ENCODE measurements around the gene HK3. TPM values are rescaled to one million over a fixed set of nuclear protein-coding genes. Genes with fewer than 3 reads are reported as not detected.
"Not testable (repeated sequence)": the region's sequence is repeated elsewhere in the genome, so short reads cannot be mapped to it uniquely, and the experiment has no call there.

HK3 gene
- total RNA-seq, 2 experiments from 2014 or later, result 0.33 TPM; not detected in 1

DNA sequence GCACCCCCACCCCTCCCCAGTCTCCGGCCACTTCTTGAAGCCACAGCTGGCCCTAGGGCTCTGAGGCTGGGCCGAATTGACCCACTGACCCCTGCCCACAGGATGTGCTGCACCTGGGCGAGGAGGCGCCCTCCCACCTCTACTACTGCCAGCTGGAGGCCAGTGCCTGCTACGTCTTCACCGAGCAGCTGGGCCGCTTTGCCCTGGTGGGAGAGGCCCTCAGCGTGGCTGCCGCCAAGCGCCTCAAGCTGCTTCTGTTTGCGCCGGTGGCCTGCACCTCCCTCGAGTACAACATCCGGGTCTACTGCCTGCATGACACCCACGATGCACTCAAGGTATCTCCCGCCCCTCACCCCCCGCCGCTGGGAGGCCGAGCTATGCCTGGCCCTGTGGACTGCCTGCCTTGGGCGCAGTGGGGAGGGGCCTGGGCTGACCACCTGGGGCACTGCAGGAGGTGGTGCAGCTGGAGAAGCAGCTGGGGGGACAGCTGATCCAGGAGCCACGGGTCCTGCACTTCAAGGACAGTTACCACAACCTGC, 21.3 kb downstream of the HK3 start:
- ChIA-PET POLR2A (no interaction called here), CTCF (no interaction called here)
- H3K27ac Mint-ChIP-seq, result no peak overlapping the region
- H3K36me3 Mint-ChIP-seq (ENCODE audit: low read depth), result no peaks in the 10 kb centered on the region
- peaks cover 16% of the 10 kb centered on the region for H3K27me3 Mint-ChIP-seq
- no peak for DNase-seq
- peaks cover 4% of the 10 kb centered on the region for H3K9me3 Mint-ChIP-seq
- no peaks in the 10 kb centered on the region for H3K4me1 Mint-ChIP-seq
- no peak overlapping the region for H3K4me3 Mint-ChIP-seq

DNA sequence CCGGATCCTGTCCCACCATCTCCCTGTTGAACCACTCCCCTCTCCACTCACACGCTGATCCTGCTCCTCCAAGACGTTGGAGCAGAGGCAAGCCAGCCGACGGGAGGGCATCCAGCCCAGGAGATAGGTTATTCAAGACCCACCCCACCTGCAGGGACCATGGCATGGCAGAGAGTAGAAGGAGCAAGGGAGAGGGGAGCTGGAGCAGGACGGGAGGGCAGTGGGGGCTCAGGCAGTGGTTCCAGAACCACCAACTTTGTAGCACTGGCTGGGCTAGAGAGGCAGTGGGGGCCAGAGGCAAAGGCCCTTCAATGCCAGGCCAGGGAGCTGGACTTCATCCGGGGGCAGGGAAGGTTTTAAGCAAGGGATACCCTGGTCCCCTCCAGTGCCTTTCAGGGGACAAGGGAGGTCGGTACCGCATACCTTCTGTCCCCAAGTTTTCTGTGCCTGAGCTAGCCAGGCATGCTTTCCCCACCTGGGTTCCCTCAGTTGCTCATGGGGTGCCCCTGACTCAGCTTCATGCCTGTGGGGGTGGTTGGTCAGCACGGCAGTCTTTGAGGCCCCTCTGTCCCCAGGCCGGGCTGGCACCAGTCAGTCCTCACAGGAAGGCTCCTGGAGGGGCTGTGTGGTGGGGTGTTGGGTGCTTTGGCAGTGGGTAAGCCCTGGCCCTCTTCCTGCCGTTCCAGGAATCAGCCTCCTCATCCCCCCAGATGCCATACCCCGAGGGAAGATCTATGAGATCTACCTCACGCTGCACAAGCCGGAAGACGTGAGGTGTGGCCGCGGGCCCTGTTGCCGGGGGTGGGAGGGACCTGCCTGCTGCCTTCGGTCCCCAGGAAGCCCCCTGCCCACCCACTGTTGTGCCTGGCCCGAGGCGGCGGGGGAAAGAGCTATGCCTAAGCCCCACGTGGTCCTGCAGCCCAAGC, 22.4 kb downstream of the HK3 start:
- no peak overlapping the region for H3K27ac Mint-ChIP-seq
- no peak overlapping the region for H3K4me3 Mint-ChIP-seq
- H3K27me3 Mint-ChIP-seq, result peaks cover 16% of the 10 kb centered on the region
- ChIA-PET POLR2A (no interaction called here), CTCF (no interaction called here)
- H3K9me3 Mint-ChIP-seq, result peaks cover 4% of the 10 kb centered on the region
- no peaks in the 10 kb centered on the region for H3K4me1 Mint-ChIP-seq
- no peaks in the 10 kb centered on the region for H3K36me3 Mint-ChIP-seq (ENCODE audit: low read depth)
- no peak for DNase-seq

DNA sequence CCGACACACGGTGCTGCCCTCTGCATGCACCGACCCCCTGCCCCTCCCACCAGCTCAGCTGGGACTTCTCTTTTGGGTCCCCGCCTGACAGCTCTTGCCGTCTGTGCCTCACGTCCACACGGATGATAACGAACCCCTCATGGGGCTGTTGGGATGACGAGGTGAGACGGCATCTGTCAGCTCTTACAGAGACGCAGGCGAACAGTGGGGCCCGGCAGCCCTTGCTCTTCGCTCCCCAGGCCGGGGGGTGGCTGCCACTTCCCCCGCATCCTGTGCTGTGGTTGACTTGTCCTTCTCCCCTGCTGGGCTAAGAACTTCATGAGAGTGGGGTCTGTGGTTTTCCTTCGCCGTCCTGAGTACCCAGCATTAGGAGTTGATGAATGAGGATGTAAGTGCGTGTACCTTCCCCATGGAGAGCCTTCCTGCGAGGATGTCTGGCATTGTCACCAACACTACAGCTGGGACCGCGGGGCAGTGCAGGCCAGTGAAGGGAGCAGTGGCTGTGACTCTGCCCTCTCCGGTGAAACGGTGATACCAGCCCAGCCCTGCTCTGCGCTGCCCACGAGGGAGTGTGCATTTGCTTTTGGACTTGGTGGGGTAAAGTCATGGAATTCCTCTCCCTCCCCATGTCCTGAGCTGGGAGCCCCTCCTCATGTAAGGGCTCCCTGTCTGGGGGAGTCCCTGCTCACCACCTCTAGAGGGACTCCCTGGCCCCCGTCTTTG, 23.2 kb downstream of the HK3 start:
- CTCF ChIA-PET, result interaction anchor here (0.6 kb wide), 1 partner anchor 216 kb away, joined by 4 read pairs; no protein-coding TSS in a partner anchor
- Mint-ChIP-seq H3K27me3 (peaks cover 16% of the 10 kb centered on the region), H3K9me3 (peaks cover 4% of the 10 kb centered on the region)

DNA sequence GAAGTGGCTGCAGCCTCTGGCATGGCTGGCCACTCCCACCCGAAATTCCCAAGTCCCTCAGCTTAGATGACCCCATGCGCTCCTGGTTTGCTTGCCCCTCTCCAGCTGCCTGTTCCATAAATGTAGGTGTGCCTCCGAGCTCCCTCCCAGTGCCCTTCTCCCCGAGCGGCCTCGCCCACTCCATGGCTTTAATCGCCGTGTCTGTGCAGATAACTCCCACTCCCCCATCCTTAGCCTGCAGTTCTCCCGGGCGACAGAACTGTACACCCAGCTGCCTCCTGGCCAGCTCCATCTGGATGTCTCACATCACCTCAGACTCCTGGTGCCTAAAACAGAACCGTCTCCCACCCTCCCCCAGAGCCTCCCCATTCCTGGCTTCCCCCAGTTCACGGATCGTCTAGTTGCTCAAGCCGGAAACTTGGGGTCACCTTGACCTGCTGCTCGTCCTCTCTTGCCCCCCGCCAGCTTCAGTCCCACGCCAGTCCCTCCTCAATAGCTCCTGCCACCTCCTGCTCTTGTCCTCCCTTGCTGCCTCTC, 24.1 kb downstream of the HK3 start:
- no peak for DNase-seq
- ChIA-PET POLR2A (no interaction called here), CTCF (no interaction called here)
- H3K4me3 Mint-ChIP-seq, result no peak overlapping the region
- H3K27ac Mint-ChIP-seq, result no peak overlapping the region
- peaks cover 8% of the 10 kb centered on the region for H3K9me3 Mint-ChIP-seq
- H3K27me3 Mint-ChIP-seq, result peaks cover 16% of the 10 kb centered on the region
- no peaks in the 10 kb centered on the region for H3K4me1 Mint-ChIP-seq
- peaks cover 2% of the 10 kb centered on the region for H3K36me3 Mint-ChIP-seq (ENCODE audit: low read depth)

More for the DNA sequence above, 23.2 kb downstream of the HK3 start:
- no peak overlapping the region for H3K27ac Mint-ChIP-seq
- no peak overlapping the region for H3K4me3 Mint-ChIP-seq
- no peaks in the 10 kb centered on the region for H3K36me3 Mint-ChIP-seq (ENCODE audit: low read depth)
- POLR2A ChIA-PET, result no interaction called here
- DNase-seq, result no peak
- no peaks in the 10 kb centered on the region for H3K4me1 Mint-ChIP-seq

DNA sequence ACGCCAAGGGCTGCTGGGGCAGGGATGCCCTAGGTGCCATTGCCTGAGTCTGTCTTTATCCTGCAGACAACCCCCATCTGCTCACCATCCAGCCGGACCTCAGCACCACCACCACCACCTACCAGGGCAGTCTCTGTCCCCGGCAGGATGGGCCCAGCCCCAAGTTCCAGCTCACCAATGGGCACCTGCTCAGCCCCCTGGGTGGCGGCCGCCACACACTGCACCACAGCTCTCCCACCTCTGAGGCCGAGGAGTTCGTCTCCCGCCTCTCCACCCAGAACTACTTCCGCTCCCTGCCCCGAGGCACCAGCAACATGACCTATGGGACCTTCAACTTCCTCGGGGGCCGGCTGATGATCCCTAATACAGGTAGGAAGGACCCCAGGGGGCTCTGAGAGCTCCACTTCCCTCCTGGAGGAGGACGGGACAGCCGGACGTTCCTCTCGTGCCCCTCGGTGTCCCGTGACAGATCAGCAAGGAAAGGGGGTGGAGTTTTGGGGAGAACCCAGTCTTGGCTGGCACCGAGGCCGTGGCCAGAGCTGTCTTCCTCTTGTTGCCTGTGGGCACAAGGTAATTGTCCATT, 24.9 kb downstream of the HK3 start:
- peaks cover 8% of the 10 kb centered on the region for H3K9me3 Mint-ChIP-seq
- no peak overlapping the region for H3K4me3 Mint-ChIP-seq
- DNase-seq, result no peak
- POLR2A ChIA-PET, result no interaction called here
- H3K36me3 Mint-ChIP-seq (ENCODE audit: low read depth), result peaks cover 2% of the 10 kb centered on the region
- no peak overlapping the region for H3K27ac Mint-ChIP-seq
- CTCF ChIA-PET, result no interaction called here
- H3K4me1 Mint-ChIP-seq, result no peaks in the 10 kb centered on the region
- H3K27me3 Mint-ChIP-seq, result peaks cover 16% of the 10 kb centered on the region

DNA sequence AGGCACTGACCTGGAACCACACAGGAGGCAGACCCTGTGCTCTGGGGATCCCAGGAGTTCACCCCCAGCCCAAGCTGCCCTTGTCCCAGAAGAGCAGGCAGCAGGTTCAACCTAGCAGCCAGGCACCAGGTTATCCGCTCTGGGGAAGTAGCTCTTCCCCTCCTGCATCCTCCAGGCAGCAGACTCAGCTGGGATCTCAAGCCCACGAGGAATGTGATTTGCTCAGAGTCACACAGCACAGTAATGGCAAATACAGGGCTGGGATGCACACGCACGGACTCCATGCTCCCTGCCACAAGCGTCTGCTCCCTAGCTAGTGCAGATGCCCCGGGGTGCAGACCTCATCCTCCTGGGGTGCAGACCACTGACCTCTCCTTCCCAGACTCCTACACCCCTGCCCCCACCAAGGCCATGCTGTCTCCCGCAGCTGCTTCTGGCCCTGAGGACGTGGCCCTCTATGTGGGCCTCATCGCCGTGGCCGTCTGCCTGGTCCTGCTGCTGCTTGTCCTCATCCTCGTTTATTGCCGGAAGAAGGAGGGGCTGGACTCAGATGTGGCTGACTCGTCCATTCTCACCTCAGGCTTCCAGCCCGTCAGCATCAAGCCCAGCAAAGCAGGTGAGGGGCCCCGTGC, 25.5 kb downstream of the HK3 start:
- DNase-seq, result no peak
- peaks cover 16% of the 10 kb centered on the region for H3K27me3 Mint-ChIP-seq
- H3K4me3 Mint-ChIP-seq, result no peak overlapping the region
- peaks cover 8% of the 10 kb centered on the region for H3K9me3 Mint-ChIP-seq
- H3K4me1 Mint-ChIP-seq, result no peaks in the 10 kb centered on the region
- ChIA-PET POLR2A (no interaction called here), CTCF (no interaction called here)
- H3K27ac Mint-ChIP-seq, result peak overlapping the region; percentile 37
- H3K36me3 Mint-ChIP-seq (ENCODE audit: low read depth), result peaks cover 2% of the 10 kb centered on the region

DNA sequence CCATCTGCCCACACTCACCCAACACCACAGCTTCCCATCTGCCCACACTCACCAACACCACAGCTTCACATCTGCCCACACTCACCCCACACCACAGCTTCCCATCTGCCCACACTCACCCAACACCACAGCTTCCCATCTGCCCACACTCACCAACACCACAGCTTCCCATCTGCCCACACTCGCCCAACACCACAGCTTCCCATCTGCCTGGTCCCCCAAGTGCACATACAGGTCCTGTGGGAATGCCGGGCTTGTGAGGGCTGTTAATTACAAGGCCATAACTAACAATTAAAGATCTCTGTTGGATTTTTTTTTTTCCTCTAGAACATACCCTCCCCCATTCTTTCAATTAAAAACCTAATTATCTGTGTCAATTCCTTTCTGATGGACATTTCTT, 26.1 kb downstream of the HK3 start:
- Mint-ChIP-seq H3K27me3 (peaks cover 16% of the 10 kb centered on the region), H3K27ac (peak overlapping the region; percentile 37)
- H3K9me3 Mint-ChIP-seq; CTCF ChIA-PET; H3K36me3 Mint-ChIP-seq (ENCODE audit: low read depth); POLR2A ChIA-PET; DNase-seq; H3K4me3 Mint-ChIP-seq; H3K4me1 Mint-ChIP-seq: not testable (repeated sequence)

DNA sequence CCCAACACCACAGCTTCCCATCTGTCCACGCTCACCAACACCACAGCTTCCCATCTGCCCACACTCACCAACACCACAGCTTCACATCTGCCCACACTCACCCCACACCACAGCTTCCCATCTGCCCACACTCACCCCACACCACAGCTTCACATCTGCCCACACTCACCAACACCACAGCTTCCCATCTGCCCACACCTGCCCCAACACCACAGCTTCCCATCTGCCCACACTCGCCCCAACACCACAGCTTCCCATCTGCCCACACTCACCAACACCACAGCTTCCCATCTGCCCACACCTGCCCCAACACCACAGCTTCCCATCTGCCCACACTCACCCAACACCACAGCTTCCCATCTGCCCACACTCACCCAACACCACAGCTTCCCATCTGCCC, 26.6 kb downstream of the HK3 start:
- CTCF ChIA-PET; POLR2A ChIA-PET; H3K9me3 Mint-ChIP-seq; DNase-seq; H3K4me1 Mint-ChIP-seq; H3K4me3 Mint-ChIP-seq; H3K36me3 Mint-ChIP-seq (ENCODE audit: low read depth); H3K27ac Mint-ChIP-seq: not testable (repeated sequence)
- H3K27me3 Mint-ChIP-seq, result peaks cover 17% of the 10 kb centered on the region

DNA sequence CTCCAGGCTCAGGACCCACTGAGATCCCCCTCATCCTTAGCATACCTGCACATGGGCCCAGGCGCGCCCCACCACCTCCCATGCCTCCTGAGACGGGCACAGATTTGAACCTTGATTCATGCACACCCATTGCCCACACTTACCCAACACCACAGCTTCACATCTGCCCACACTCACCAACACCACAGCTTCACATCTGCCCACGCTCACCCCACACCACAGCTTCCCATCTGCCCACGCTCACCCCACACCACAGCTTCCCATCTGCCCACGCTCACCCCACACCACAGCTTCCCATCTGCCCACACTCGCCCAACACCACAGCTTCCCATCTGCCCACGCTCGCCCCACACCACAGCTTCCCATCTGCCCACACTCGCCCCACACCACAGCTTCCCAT, 28.5 kb downstream of the HK3 start:
- peaks cover 23% of the 10 kb centered on the region for H3K27me3 Mint-ChIP-seq
- H3K4me1 Mint-ChIP-seq; CTCF ChIA-PET; H3K9me3 Mint-ChIP-seq; H3K27ac Mint-ChIP-seq; H3K36me3 Mint-ChIP-seq (ENCODE audit: low read depth); POLR2A ChIA-PET; H3K4me3 Mint-ChIP-seq; DNase-seq: not testable (repeated sequence)

DNA sequence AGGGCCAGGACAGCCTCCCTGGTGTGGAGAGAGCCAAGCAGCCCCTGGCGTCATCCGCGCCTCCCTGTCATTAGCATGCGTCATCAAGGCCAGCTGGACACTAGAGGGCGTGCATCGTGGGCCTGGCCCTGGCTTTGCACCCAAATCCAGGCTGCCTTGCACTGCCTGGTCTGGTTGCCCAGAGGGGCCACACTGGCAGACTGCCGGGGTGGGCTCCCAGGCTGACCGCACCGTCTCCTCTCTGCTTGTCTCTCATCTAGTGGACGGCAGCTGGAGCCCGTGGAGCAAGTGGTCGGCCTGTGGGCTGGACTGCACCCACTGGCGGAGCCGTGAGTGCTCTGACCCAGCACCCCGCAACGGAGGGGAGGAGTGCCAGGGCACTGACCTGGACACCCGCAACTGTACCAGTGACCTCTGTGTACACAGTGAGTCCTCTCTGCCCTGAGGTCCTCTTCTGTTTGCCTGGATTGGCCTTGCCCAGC, 29.0 kb downstream of the HK3 start:
- Mint-ChIP-seq H3K27ac (no peak overlapping the region), H3K4me3 (no peak overlapping the region), H3K4me1 (no peaks in the 10 kb centered on the region), H3K27me3 (peaks cover 21% of the 10 kb centered on the region), H3K36me3 (ENCODE audit: low read depth) (peaks cover 2% of the 10 kb centered on the region), H3K9me3 (peaks cover 8% of the 10 kb centered on the region)
- ChIA-PET POLR2A (no interaction called here), CTCF (no interaction called here)
- DNase-seq, result no peak

DNA sequence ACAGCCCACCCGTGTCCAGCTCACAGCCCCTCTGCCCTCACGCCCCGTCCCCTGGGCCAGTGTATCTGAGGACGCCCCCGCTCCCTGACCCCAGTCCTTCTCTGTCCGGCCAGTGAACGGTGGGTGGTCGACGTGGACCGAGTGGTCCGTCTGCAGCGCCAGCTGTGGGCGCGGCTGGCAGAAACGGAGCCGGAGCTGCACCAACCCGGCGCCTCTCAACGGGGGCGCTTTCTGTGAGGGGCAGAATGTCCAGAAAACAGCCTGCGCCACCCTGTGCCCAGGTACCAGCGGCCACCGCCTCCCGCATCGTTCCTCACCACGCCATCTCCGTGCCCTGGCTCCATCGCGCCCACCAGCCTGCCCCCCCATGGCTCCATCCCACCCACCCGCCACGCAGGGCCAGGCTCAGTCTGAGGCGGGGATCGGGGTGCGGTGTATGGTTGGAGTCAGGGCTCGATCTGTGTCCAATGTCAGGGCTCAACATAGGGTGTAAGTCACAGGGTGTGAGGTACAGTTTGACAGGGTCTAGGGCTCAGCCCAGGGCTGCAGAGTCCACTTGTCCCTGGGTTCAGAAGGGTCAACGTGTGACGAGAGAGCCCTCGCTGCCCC, 29.5 kb downstream of the HK3 start:
- ChIA-PET POLR2A (no interaction called here), CTCF (no interaction called here)
- no peak for DNase-seq
- no peak overlapping the region for H3K27ac Mint-ChIP-seq
- no peak overlapping the region for H3K4me3 Mint-ChIP-seq
- peaks cover 8% of the 10 kb centered on the region for H3K9me3 Mint-ChIP-seq
- peaks cover 17% of the 10 kb centered on the region for H3K27me3 Mint-ChIP-seq
- H3K4me1 Mint-ChIP-seq, result no peaks in the 10 kb centered on the region
- H3K36me3 Mint-ChIP-seq (ENCODE audit: low read depth), result peaks cover 2% of the 10 kb centered on the region

DNA sequence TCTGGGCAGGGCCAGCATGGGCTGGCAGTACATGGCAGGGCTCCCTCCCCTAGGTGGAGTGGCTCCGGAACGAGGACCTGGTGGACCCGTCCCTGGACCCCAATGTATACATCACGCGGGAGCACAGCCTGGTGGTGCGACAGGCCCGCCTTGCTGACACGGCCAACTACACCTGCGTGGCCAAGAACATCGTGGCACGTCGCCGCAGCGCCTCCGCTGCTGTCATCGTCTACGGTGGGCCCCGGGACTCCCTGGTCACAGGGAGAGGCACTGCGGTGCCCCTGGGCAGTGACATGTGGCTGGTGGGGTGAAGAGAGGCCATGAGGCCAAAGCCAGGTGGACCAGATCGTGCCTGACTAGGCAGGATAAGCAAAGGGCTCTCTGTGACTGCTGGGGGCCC, 30.4 kb downstream of the HK3 start:
- POLR2A ChIA-PET, result no interaction called here
- H3K27ac Mint-ChIP-seq, result no peak overlapping the region
- no peak overlapping the region for H3K4me3 Mint-ChIP-seq
- peaks cover 8% of the 10 kb centered on the region for H3K9me3 Mint-ChIP-seq
- H3K27me3 Mint-ChIP-seq, result peaks cover 17% of the 10 kb centered on the region
- no peaks in the 10 kb centered on the region for H3K4me1 Mint-ChIP-seq
- H3K36me3 Mint-ChIP-seq (ENCODE audit: low read depth), result peaks cover 2% of the 10 kb centered on the region
- CTCF ChIA-PET, result no interaction called here
- no peak for DNase-seq
